ENCODE measurements around the gene CLEC16A.

CLEC16A gene

DNA sequence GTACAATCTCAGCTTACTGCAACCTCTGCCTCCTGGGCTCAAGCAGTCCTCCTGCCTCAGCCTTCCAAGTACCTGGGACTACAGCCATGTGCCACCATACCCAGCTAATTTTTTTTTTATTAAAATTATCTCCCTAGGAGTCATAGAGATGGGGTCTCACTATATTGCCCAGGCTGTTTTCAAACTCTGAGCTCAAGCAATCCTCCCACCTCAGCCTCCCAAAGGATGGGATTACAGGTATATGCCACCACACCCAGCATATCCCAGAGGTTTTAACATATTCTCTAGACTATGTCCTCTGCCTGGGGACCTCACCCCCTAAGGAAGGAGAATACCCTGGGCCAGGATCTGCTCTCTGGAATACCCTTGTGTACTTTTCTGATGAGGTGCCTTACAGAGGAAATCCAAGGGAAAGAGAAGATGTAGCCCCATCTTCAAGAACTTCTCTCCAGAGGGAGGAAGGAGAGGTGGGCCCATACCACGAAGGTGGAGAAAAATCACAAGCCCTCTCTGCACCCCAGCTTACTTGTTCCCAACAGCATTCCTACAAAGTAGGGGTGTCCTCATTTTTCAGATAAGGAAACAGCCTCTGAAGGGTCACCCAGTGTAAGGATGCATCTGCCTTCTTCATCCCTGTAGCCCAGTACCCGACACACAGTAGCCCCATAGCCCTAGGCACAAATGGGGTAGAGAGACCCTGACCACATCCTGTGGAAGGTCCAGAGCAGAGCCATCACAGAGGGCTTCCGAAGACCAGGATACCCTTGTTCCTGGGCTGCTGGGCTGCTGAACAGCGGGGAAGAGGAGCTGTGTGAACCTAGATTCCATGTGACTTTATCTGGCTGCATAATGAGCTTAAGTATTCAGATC is 160.0 kb downstream of the CLEC16A start:
- DNase-seq, result no peak

- DNase-seq, result peak; percentile 58
These were observed 160.9 kb downstream of the CLEC16A start for GRCh38 chr16:11105038-11105903.

GRCh38 chr16:11106726-11107125 is 162.4 kb downstream of the CLEC16A start:
- no peak for DNase-seq

DNA sequence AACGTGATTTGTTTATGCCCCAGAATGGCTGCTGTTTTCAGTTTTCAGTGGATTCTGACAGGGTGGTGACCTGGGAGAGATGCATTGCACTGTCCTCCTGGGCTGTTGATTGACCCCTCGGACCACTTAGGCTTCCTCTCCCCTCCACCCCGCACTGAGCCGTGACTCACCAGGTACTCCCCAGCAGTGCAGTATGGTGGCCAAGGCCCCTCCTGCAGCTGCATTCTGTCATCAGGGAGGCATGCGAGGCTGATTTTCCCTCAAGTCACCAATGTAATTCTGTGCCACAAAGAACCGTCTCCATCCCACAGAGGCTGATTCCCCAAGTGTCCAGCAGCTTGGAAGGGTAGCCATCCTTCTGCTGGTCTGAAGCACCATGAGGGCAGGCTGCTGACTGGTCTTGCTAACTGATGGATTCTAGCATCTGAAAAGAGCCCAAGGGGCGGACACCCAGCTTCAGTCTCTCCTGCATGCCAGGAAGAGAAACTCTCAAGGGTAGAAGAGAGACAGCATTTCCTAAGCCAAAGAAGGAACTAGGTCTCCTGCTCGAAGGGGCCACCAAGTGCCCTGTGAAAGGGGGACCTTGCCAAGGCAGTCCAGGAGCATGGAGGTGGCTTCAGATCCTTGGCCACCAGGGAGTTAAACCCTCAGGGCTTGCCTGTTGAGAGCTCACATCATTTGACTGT is 163.6 kb downstream of the CLEC16A start:
- DNase-seq, result no peak

- no peak for DNase-seq
These were observed 164.1 kb downstream of the CLEC16A start for GRCh38 chr16:11108466-11108805.

DNA sequence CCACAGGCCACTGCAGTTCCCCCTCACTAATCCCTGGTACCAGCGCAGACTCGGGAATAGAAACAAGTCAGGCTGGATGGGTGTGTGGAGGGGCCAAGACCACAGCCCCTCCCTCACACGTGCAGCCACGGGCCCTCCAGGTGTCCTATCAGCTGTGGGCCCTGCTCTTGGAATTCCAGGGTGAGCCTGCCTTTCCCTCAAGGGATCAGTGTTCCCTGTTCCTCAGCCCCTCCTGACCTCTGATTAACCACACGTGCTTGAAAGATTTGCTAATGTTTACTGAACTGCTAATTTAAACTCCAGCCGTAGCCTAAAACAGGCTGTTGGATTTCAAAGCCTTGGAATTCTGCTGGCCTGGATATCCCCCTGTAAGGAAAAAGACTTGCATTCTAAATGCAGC is 165.2 kb downstream of the CLEC16A start:
- no peak for DNase-seq

- no peak for DNase-seq
These were observed 166.8 kb downstream of the CLEC16A start for GRCh38 chr16:11111150-11111549.

- DNase-seq, result no peak
These were observed 167.7 kb downstream of the CLEC16A start for GRCh38 chr16:11111856-11112634.

GRCh38 chr16:11112723-11113348 is 168.5 kb downstream of the CLEC16A start:
- DNase-seq, result peak; percentile 37

DNA sequence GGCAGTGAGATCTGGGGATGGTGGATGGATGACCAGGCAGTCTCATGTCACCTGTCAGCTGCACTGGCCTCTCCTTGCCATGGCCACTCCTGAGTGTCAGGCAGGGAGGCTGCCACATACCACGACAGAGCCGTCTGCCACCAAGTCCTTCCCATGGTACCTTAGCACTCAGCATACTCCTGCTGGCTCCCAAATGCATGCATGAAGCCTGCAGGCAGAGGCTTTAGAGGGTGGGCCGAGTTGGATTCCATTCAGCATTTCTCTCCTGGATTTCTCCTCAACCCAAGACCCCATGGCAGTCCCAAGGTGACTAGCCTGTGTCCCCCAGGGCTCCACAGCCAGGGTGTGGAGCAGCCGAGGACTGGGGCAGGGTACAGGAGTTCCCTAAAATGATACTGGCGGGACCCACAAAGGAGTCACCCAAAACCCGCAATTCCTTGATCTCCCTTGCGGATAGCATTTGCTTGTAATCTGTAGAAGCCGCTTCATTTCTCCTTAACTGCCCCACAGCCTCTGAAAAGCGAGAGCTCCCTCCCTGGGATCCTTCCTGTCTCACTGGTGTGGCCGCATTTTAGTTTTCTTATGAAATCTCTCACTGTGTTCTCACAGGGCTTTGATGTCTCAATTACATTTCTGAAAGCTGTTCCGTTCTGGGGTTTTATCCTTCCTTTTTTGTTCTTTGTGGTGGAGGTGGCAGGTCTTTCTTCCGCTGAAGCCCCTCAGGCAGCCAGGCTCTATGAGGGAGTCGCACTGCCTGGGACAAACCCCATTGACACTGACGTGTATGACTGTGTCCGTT is 170.2 kb downstream of the CLEC16A start:
- no peak for DNase-seq

- no peak for DNase-seq
These were observed 173.3 kb downstream of the CLEC16A start for GRCh38 chr16:11117576-11118211.

- DNase-seq, result no peak
These were observed 174.1 kb downstream of the CLEC16A start for GRCh38 chr16:11118479-11118878.

DNA sequence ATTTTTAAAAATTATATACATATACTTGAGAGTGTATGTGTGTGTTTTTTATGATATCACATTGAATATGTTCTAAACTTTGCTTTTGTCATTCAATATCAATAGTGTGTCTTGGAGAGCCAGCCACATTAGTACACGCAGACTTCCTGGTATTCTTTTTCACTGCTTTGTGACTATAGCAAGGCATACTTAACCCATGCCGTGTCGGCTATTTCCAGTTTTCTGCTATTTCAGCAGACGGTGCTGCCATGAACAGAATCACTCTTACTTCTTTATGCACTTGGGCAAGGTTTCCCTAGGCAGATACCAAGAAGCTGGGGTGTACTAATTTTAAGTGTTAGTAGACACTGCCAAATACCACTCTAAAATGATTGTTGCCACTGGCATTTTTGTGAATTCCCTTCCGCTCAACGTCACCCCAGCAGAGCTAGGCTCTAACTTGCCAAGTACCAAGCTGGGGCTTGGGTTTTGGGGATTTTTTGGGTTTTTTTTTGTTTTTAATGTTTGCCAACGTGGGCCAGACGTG is 176.8 kb downstream of the CLEC16A start:
- no peak for DNase-seq

- DNase-seq, result no peak
These were observed 177.7 kb downstream of the CLEC16A start for GRCh38 chr16:11121914-11122692.

DNA sequence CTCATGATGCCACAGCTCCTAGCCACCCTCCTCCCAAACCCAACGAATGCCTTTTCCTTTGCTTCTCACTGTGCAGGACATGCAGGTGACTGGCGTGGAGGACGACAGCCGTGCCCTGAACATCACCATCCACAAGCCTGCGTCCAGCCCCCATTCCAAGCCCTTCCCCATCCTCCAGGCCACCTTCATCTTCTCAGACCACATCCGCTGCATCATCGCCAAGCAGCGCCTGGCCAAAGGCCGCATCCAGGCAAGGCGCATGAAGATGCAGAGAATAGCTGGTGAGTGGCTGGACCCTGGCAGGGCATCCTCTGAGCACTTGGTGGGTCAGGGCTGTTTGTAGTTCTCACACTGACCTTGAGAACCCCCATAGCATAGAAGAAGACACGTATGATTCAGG is 179.3 kb downstream of the CLEC16A start:
- DNase-seq, result no peak

DNA sequence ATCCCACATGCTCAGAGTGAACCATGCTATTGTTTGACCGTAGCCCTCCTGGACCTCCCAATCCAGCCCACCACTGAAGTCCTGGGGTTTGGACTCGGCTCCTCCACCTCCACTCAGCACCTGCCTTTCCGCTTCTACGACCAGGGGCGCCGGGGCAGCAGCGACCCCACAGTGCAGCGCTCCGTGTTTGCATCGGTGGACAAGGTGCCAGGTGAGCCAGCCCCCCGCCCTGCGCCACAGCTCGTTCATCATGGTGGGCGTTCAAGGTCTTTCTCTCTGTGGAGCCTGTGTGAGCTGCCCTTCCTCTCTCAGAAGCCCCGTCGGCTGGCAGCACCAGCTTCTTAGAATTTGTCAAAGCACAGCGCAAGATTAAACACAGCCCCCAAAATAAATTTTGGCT is 181.6 kb downstream of the CLEC16A start:
- DNase-seq, result no peak

- no peak for DNase-seq
These were observed 182.2 kb downstream of the CLEC16A start for GRCh38 chr16:11126399-11127054.

DNA sequence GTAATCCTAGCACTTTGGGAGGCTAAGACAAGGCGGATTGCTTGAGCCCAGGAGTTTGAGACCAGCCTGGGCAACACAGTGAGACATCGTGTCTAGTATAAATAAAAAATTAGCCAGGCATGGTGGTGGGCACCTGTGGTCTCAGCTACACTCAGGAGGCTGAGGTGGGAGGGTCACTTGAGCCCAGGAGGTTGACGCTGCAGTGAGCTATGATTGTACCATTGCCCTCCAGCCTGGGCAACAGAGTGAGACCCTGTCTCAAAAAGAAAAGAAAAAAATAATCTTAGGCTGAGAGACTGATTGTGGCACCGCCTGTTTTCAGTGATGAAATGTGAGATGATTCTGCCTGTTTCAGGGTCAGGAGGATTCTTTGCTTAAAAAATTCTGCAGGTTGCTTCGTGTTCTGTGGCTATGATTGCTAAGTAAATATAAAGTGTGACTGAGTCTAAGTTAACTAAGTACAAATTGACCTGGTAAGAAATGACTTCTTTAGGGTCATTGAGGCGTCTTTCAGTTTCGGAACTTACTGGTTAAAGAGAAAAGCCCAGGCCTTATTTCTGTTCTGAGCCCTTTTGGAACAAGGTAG is 183.3 kb downstream of the CLEC16A start:
- no peak for DNase-seq

Data from NCI-H2107 (cell line).